HG03520 (cell line): ENCODE measurements around the gene CMPK2.
"Not testable (repeated sequence)": the region's sequence is repeated elsewhere in the genome, so short reads cannot be mapped to it uniquely, and the experiment has no call there.

Experiments used
- ATAC-seq: cut with Tn5 transposase; IDR thresholded peaks from one replicate; pipeline ENCODE4 v1.9.1; 2021; ENCODE audit warnings: mild to moderate bottlenecking, moderate library complexity; ENCODE audit not compliant: unreplicated experiment

Gene CMPK2

GRCh38 chr2:6881046-6881445 lies 15.3 kb upstream of the CMPK2 start:
- ATAC-seq: no peak

GRCh38 chr2:6880200-6880733 lies 14.6 kb upstream of the CMPK2 start:
- no peak for ATAC-seq

GRCh38 chr2:6879011-6879410 lies 13.3 kb upstream of the CMPK2 start:
- no peak for ATAC-seq

- ATAC-seq: no peak
Measured at GRCh38 chr2:6878549-6878948, 12.8 kb upstream of the CMPK2 start.

GRCh38 chr2:6877402-6878304 lies 11.9 kb upstream of the CMPK2 start, which contains the start of gene RSAD2:
Gene RSAD2, plus strand, starts transcription at chr2:6877777. Its CDS starts 24 bp downstream, at chr2:6877801.
- peak; percentile 82 for ATAC-seq

- ATAC-seq: no peak
Measured at GRCh38 chr2:6876309-6876708, 10.6 kb upstream of the CMPK2 start.

- ATAC-seq: no peak
Measured at GRCh38 chr2:6874032-6874431, 8.3 kb upstream of the CMPK2 start.

GRCh38 chr2:6872394-6872793 lies 6.7 kb upstream of the CMPK2 start:
- ATAC-seq: peak; percentile 85

- no peak for ATAC-seq
Measured at GRCh38 chr2:6866982-6867381, 1.3 kb upstream of the CMPK2 start.

GRCh38 chr2:6866275-6866671 lies 566 bp upstream of the CMPK2 start:
- no peak for ATAC-seq

- ATAC-seq: peak; percentile 18
Measured at GRCh38 chr2:6864923-6865345, 773 bp downstream of the CMPK2 start.

GRCh38 chr2:6864231-6864754 lies 1.4 kb downstream of the CMPK2 start:
- ATAC-seq: no peak

GRCh38 chr2:6863792-6864191 lies 1.9 kb downstream of the CMPK2 start:
- ATAC-seq: no peak

GRCh38 chr2:6860296-6860695 lies 5.4 kb downstream of the CMPK2 start:
- ATAC-seq: no peak

GRCh38 chr2:6858466-6859027 lies 7.2 kb downstream of the CMPK2 start:
- not testable (repeated sequence) for ATAC-seq

- ATAC-seq: no peak
Measured at GRCh38 chr2:6856548-6856920, 9.2 kb downstream of the CMPK2 start.

- ATAC-seq: no peak
Measured at GRCh38 chr2:6855860-6856547, 9.7 kb downstream of the CMPK2 start.

GRCh38 chr2:6854416-6854815 lies 11.3 kb downstream of the CMPK2 start:
- ATAC-seq: no peak

GRCh38 chr2:6852195-6852594 lies 13.5 kb downstream of the CMPK2 start:
- ATAC-seq: no peak

GRCh38 chr2:6846967-6847681 lies 18.6 kb downstream of the CMPK2 start:
- no peak for ATAC-seq

GRCh38 chr2:6846540-6846939 lies 19.2 kb downstream of the CMPK2 start:
- ATAC-seq: no peak
